GM19351 (cell line): ENCODE measurements around the gene STX4.
"Not testable (repeated sequence)": the region's sequence is repeated elsewhere in the genome, so short reads cannot be mapped to it uniquely, and the experiment has no call there.

Experiments used
- ATAC-seq: cut with Tn5 transposase; IDR thresholded peaks from one replicate; pipeline ENCODE4 v1.9.1; 2021; ENCODE audit warnings: mild to moderate bottlenecking, moderate library complexity; ENCODE audit not compliant: unreplicated experiment

The STX4 gene

GRCh38 chr16:31013292-31013691 lies 20.1 kb upstream of the STX4 start:
- not testable (repeated sequence) for ATAC-seq

GRCh38 chr16:31016018-31016417 lies 17.3 kb upstream of the STX4 start:
- ATAC-seq, result no peak

GRCh38 chr16:31017756-31018155 lies 15.6 kb upstream of the STX4 start:
- not testable (repeated sequence) for ATAC-seq

GRCh38 chr16:31020536-31020935 lies 12.8 kb upstream of the STX4 start:
- no peak for ATAC-seq

- ATAC-seq, result no peak
These were observed 10.7 kb upstream of the STX4 start for GRCh38 chr16:31022544-31023251.

- ATAC-seq, result no peak
These were observed 10.1 kb upstream of the STX4 start for GRCh38 chr16:31023252-31023602.

- ATAC-seq, result no peak
These were observed 9.6 kb upstream of the STX4 start for GRCh38 chr16:31023627-31024226.

- ATAC-seq, result no peak
These were observed 8.0 kb upstream of the STX4 start for GRCh38 chr16:31025339-31025738.

- no peak for ATAC-seq
These were observed 4.1 kb upstream of the STX4 start for GRCh38 chr16:31029272-31029671.

GRCh38 chr16:31031276-31031675 lies 2.1 kb upstream of the STX4 start:
- ATAC-seq, result no peak

GRCh38 chr16:31033709-31034492 lies 543 bp downstream of the STX4 start:
- peak; percentile 48 for ATAC-seq

GRCh38 chr16:31036691-31037090 lies 3.3 kb downstream of the STX4 start:
- no peak for ATAC-seq

- no peak for ATAC-seq
These were observed 5.6 kb downstream of the STX4 start for GRCh38 chr16:31038993-31039392.

GRCh38 chr16:31042866-31043265 lies 9.5 kb downstream of the STX4 start:
- ATAC-seq, result no peak

GRCh38 chr16:31043352-31043751 lies 10.0 kb downstream of the STX4 start:
- ATAC-seq, result no peak

- no peak for ATAC-seq
These were observed 10.6 kb downstream of the STX4 start for GRCh38 chr16:31043898-31044481.

GRCh38 chr16:31050280-31051030 lies 17.1 kb downstream of the STX4 start:
- ATAC-seq, result no peak

GRCh38 chr16:31052114-31052513 lies 18.8 kb downstream of the STX4 start:
- no peak for ATAC-seq

GRCh38 chr16:31055613-31056012 lies 22.3 kb downstream of the STX4 start:
- ATAC-seq, result no peak

- no peak for ATAC-seq
These were observed 27.9 kb downstream of the STX4 start for GRCh38 chr16:31061126-31061812.
